Loucy (cell line): ENCODE data around the gene SHROOM2.

Source experiments
- H2AFZ ChIP-seq: fragments of 200-600 bp; sonication (generic); 2 replicates; pipeline ENCODE4 v1.6.0; 2016; ENCODE audit warnings: antibody characterized with exemption, mild to moderate bottlenecking, low read length, moderate library complexity
- H3F3A ChIP-seq: fragments of 200-600 bp; 2 replicates; pipeline ENCODE4 v1.6.0; 2016; ENCODE audit warnings: antibody characterized with exemption, low read depth, mild to moderate bottlenecking
- H3K27me3 ChIP-seq: fragments of 200-600 bp; sonication (generic); 2 replicates; pipeline ENCODE4 v1.6.1; 2014; ENCODE audit warnings: low read length, mild to moderate bottlenecking; ENCODE audit not compliant: insufficient read depth, poor library complexity, severe bottlenecking
- H3K36me3 ChIP-seq: fragments of 200-600 bp; sonication (generic); 2 replicates; pipeline ENCODE4 v1.6.1; 2016; ENCODE audit warnings: low read length; ENCODE audit not compliant: insufficient read depth
- H3K4me1 ChIP-seq: fragments of 200-600 bp; sonication (generic); 2 replicates; pipeline ENCODE4 v1.5.1; 2014; ENCODE audit warnings: low read length, mild to moderate bottlenecking; ENCODE audit not compliant: insufficient read depth, poor library complexity, severe bottlenecking
- H3K4me2 ChIP-seq: fragments of 200-600 bp; sonication (generic); 2 replicates; pipeline ENCODE4 v1.6.0; 2014; ENCODE audit warnings: antibody characterized with exemption, low read length, low read depth, mild to moderate bottlenecking; ENCODE audit not compliant: poor library complexity, severe bottlenecking
- H3K4me3 ChIP-seq: fragments of 200-600 bp; sonication (generic); 2 replicates; pipeline ENCODE4 v1.5.1; 2014; ENCODE audit warnings: low read length, mild to moderate bottlenecking, mixed read lengths; ENCODE audit not compliant: poor library complexity, severe bottlenecking
- H3K79me2 ChIP-seq: fragments of 200-600 bp; sonication (generic); 2 replicates; pipeline ENCODE4 v1.6.1; 2014; ENCODE audit warnings: low read length; ENCODE audit not compliant: insufficient read depth
- H3K9ac ChIP-seq: fragments of 200-600 bp; sonication (generic); 2 replicates; pipeline ENCODE4 v1.6.0; 2014; ENCODE audit warnings: mild to moderate bottlenecking, low read depth, low read length, moderate library complexity; ENCODE audit not compliant: poor library complexity, severe bottlenecking
- H3K9me2 ChIP-seq: fragments of 200-600 bp; sonication (generic); replicated peaks from 2 replicates; pipeline ENCODE4 v1.6.1; 2016; ENCODE audit warnings: low read depth, low read length, mixed read lengths
- H3K9me3 ChIP-seq: fragments of 200-600 bp; sonication (generic); 2 replicates; pipeline ENCODE4 v1.6.1; 2014; ENCODE audit warnings: mild to moderate bottlenecking, antibody characterized with exemption, low read length, low read depth; ENCODE audit not compliant: insufficient read depth
- H4K20me1 ChIP-seq: fragments of 200-600 bp; sonication (generic); 2 replicates; pipeline ENCODE4 v1.6.0; 2014; ENCODE audit warnings: antibody characterized with exemption, low read length, mild to moderate bottlenecking; ENCODE audit not compliant: insufficient read depth, poor library complexity, severe bottlenecking
- EZH2phosphoT487 ChIP-seq: fragments of 200-600 bp; IDR thresholded peaks from 2 replicates; pipeline ENCODE4 v1.6.1; 2018; ENCODE audit warnings: antibody characterized with exemption, mild to moderate bottlenecking, moderate library complexity, borderline replicate concordance
- TF ChIP-seq, protein P1 (sequence below): fragments of 200-600 bp; sonication (generic); conservative IDR thresholded peaks from 2 replicates; pipeline ENCODE4 v1.5.1; 2014; ENCODE audit warnings: mild to moderate bottlenecking, antibody characterized with exemption, low read length

The SHROOM2 gene

DNA sequence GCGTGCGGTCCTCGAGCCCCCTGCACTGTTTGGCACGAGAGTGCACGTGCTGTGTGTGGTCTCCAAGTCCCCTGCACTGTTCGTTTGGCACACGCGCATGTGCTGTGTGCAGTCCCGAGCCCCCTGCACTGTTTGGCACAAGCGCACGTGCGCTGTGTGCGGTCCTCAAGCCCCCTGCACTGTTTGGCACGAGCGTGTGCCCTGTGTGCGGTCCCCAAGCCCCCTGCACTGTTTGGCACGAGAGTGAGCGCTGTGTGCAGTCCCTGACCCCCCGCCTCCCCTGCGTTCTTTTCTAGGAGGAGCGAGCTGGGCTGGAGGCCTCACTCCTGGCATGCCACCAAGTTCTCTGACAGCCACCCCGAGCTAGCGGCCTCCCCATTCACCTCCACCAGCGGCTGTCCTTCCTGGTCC, 104.5 kb downstream of the SHROOM2 start:
- TF ChIP-seq, protein P1, sequence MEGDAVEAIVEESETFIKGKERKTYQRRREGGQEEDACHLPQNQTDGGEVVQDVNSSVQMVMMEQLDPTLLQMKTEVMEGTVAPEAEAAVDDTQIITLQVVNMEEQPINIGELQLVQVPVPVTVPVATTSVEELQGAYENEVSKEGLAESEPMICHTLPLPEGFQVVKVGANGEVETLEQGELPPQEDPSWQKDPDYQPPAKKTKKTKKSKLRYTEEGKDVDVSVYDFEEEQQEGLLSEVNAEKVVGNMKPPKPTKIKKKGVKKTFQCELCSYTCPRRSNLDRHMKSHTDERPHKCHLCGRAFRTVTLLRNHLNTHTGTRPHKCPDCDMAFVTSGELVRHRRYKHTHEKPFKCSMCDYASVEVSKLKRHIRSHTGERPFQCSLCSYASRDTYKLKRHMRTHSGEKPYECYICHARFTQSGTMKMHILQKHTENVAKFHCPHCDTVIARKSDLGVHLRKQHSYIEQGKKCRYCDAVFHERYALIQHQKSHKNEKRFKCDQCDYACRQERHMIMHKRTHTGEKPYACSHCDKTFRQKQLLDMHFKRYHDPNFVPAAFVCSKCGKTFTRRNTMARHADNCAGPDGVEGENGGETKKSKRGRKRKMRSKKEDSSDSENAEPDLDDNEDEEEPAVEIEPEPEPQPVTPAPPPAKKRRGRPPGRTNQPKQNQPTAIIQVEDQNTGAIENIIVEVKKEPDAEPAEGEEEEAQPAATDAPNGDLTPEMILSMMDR, result no peak
- no peak for TF ChIP-seq EZH2phosphoT487

DNA sequence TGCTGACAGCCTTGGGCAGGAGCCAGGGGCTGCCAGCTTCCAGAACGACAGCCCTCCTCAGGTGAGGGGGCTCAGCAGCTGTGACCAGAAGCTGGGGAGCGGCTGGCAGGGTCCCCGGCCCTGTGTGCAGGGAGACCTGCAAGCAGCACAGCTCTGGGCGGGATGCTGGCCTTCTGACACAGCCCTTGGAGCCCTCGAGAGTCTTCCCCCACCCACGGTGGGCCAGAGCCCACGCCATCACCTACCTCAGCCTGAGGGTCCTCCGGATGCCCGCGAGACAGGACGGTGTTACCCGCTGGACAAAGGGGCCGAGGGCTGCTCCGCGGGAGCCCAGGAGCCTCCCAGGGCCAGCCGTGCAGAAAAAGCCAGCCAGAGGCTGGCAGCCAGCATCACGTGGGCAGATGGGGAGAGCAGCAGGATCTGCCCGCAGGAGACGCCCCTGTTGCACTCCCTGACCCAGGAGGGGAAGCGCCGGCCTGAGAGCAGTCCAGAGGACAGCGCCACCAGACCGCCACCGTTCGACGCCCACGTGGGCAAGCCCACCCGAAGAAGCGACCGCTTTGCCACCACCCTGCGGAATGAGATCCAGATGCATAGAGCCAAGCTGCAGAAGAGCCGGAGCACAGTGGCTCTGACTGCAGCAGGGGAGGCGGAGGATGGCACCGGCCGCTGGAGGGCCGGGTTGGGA, 109.1 kb downstream of the SHROOM2 start:
- Histone ChIP-seq H3K4me1 (no peaks in the 10 kb centered on the region), H3K9me2 (no peaks in the 10 kb centered on the region), H2AFZ (no peak overlapping the region), H3K36me3 (no peaks in the 10 kb centered on the region), H3K79me2 (no peaks in the 10 kb centered on the region), H3K9ac (no peak overlapping the region), H3K4me2 (no peak overlapping the region), H3K27me3 (no peaks in the 10 kb centered on the region), H3K9me3 (no peaks in the 10 kb centered on the region), H4K20me1 (no peaks in the 10 kb centered on the region), H3F3A (no peaks in the 10 kb centered on the region), H3K4me3 (no peak overlapping the region)
- TF ChIP-seq EZH2phosphoT487, result no peak
- TF ChIP-seq, protein P1, result no peak

More for the DNA sequence above, 104.5 kb downstream of the SHROOM2 start:
- Histone ChIP-seq H3K27me3 (no peaks in the 10 kb centered on the region), H3F3A (no peaks in the 10 kb centered on the region), H3K36me3 (no peaks in the 10 kb centered on the region), H3K9me2 (no peaks in the 10 kb centered on the region), H3K4me2 (no peak overlapping the region), H3K4me1 (no peaks in the 10 kb centered on the region), H3K9ac (no peak overlapping the region), H4K20me1 (no peaks in the 10 kb centered on the region), H3K79me2 (no peaks in the 10 kb centered on the region), H3K4me3 (no peak overlapping the region), H3K9me3 (no peaks in the 10 kb centered on the region), H2AFZ (no peak overlapping the region)

DNA sequence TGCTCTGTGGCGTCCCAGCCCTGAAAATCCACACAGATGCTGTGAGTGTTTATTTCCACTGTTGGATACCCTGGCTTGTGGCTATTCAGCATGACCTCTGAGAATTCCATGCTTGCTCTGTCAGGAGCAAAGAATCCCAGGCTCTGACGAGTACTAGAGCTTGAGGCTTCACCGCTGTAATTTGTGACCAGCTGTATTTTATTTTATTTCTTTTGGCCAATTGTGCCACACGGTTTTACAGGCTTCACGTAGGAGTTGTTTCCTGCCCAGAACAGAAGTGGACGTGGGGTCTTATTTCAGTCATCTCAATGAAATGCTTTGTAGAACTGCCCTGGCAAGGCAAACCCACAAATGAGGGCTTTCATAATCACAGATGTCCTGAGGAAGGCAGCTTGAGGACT, 111.5 kb downstream of the SHROOM2 start:
- H3F3A ChIP-seq, result no peaks in the 10 kb centered on the region
- H3K79me2 ChIP-seq, result no peaks in the 10 kb centered on the region
- no peaks in the 10 kb centered on the region for H3K36me3 ChIP-seq

More for the DNA sequence above, 111.5 kb downstream of the SHROOM2 start:
- H3K27me3 ChIP-seq, result no peaks in the 10 kb centered on the region
- H2AFZ ChIP-seq, result no peak overlapping the region
- no peak overlapping the region for H3K4me2 ChIP-seq
- no peaks in the 10 kb centered on the region for H4K20me1 ChIP-seq
- no peaks in the 10 kb centered on the region for H3K9me2 ChIP-seq
- H3K4me3 ChIP-seq, result no peak overlapping the region
- TF ChIP-seq EZH2phosphoT487, result no peak
- TF ChIP-seq, protein P1, result no peak
- no peak overlapping the region for H3K9ac ChIP-seq
- no peaks in the 10 kb centered on the region for H3K9me3 ChIP-seq
- H3K4me1 ChIP-seq, result no peaks in the 10 kb centered on the region
